ENCODE measurements around the gene MACROD2. TPM values are rescaled to one million over a fixed set of nuclear protein-coding genes. Genes with fewer than 3 reads are reported as not detected.

The MACROD2 gene
- total RNA-seq, 4 donors from 2014 or later = 8.7 to 17.8 (median 10.8) TPM

DNA sequence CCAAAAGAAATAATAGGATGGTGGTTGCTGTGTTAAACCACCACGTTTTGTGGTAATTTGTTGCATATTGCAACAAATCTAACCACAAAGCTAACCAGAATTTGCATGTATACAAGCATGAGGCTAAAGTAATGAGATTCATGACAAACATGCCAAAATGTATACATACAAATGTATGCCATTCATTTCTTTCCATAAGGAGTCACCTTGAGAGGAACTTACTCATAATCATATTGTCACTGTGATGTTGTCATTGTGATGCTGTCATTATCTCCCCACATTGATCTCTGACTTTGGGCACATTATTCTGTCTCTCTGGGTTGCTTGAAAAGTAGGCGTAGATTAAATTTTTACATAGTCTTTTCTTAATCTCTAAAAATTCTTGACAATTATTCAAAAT lies 1228.9 kb downstream of the MACROD2 start:
- WGBS, 2 donors = 94 to 99% methylated on average over 2 of the region's 2 CpGs
- H3K4me3 ChIP-seq (replicated peaks in 1 of 3) = no peak overlapping the region
- intact Hi-C loops (cut with DNase I) = loop anchor here (10.0 kb wide), 1 partner anchor 61 kb away; no protein-coding TSS in a partner anchor
- no peaks in the 10 kb centered on the region for H3K9me3 ChIP-seq
- no peak overlapping the region for H3K27ac ChIP-seq
- H3K36me3 ChIP-seq = no peaks in the 10 kb centered on the region
- no peak for DNase-seq
- TF ChIP-seq, protein P1, sequence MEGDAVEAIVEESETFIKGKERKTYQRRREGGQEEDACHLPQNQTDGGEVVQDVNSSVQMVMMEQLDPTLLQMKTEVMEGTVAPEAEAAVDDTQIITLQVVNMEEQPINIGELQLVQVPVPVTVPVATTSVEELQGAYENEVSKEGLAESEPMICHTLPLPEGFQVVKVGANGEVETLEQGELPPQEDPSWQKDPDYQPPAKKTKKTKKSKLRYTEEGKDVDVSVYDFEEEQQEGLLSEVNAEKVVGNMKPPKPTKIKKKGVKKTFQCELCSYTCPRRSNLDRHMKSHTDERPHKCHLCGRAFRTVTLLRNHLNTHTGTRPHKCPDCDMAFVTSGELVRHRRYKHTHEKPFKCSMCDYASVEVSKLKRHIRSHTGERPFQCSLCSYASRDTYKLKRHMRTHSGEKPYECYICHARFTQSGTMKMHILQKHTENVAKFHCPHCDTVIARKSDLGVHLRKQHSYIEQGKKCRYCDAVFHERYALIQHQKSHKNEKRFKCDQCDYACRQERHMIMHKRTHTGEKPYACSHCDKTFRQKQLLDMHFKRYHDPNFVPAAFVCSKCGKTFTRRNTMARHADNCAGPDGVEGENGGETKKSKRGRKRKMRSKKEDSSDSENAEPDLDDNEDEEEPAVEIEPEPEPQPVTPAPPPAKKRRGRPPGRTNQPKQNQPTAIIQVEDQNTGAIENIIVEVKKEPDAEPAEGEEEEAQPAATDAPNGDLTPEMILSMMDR (IDR thresholded peaks at IDR 0.05) = no peak
- no peak for TF ChIP-seq POLR2A (IDR thresholded peaks at IDR 0.05)
- no peaks in the 10 kb centered on the region for H3K27me3 ChIP-seq
- H3K4me1 ChIP-seq = no peaks in the 10 kb centered on the region

GRCh38 chr20:15227102-15227501 lies 1231.8 kb downstream of the MACROD2 start:
- Histone ChIP-seq H3K4me3 (replicated peaks in 1 of 3) (no peak overlapping the region), H3K9me3 (no peaks in the 10 kb centered on the region), H3K4me1 (no peaks in the 10 kb centered on the region), H3K27ac (no peak overlapping the region), H3K27me3 (no peaks in the 10 kb centered on the region), H3K36me3 (no peaks in the 10 kb centered on the region)
- intact Hi-C loops (cut with DNase I) = loop anchor here (10.0 kb wide), 1 partner anchor 58 kb away; no protein-coding TSS in a partner anchor
- no peak for DNase-seq
- WGBS, 2 donors = 76 to 80% methylated on average over 3 of the region's 3 CpGs
- no peak for TF ChIP-seq POLR2A (IDR thresholded peaks at IDR 0.05)
- TF ChIP-seq, protein P1 (IDR thresholded peaks at IDR 0.05) = no peak

DNA sequence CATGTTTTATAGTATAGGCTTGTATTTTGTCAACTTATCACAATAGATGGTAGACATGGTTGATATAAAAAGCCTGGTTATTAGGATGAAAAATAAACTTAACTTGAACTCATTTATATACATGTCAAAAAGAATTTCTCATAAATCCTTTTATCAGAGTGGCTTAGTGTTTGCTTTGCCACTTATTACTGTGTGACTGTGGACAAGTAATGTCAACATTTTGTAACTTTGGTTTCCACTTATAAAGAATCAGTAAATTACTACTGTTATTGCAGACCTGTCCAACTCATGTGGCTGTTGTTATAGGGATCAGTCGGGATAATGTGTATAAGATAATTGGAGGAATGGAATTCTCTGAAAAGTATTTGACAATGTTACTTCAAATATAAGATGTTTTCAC lies 1236.9 kb downstream of the MACROD2 start:
- Histone ChIP-seq H3K27ac (no peak overlapping the region), H3K9me3 (no peaks in the 10 kb centered on the region), H3K36me3 (no peaks in the 10 kb centered on the region), H3K4me1 (no peaks in the 10 kb centered on the region), H3K4me3 (replicated peaks in 1 of 3) (no peak overlapping the region), H3K27me3 (no peaks in the 10 kb centered on the region)
- TF ChIP-seq, protein P1 (IDR thresholded peaks at IDR 0.05) = no peak
- no peak for TF ChIP-seq POLR2A (IDR thresholded peaks at IDR 0.05)
- intact Hi-C loops (cut with DNase I) = no loop called here
- no peak for DNase-seq
- WGBS, 2 donors = 75 to 78% methylated on average over 1 of the region's 1 CpG

DNA sequence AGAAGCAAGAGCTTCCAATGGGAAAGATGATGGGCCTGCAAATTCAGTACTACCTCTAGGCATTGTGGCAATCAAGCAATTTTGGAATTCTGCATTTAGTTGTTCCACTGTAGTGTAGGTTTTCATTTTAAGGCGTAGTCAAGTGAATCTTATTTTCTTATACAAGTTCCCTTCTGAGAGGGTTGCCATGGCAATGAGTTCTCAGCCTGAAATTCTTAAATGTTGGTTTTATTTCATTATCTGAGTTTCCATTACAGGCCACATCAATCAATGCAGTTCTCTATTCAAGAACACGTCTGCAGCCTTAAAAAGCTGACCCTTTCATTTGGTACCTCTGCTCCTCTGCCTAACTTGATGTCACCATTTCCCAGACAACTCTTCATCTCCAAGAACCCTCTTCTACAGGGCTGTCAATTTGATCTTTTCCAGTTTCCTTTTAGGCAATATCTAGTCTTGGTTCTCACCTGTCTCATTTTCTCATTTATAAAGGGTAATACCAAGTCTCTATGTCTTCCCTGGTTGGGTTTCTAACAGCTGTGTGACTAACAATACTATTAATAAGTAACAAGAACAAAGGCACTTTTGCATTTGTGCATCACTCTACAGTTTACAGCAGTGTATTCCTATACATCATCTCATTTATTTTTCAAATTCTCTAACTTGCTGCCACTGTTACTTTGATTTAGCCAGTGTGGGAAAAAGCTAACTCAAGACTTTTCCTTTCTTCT lies 1240.3 kb downstream of the MACROD2 start:
- Histone ChIP-seq H3K4me3 (replicated peaks in 1 of 3) (no peak overlapping the region), H3K36me3 (no peaks in the 10 kb centered on the region), H3K4me1 (no peaks in the 10 kb centered on the region), H3K27ac (no peak overlapping the region), H3K9me3 (no peaks in the 10 kb centered on the region), H3K27me3 (no peaks in the 10 kb centered on the region)
- TF ChIP-seq POLR2A (IDR thresholded peaks at IDR 0.05) = no peak
- TF ChIP-seq, protein P1 (IDR thresholded peaks at IDR 0.05) = no peak
- DNase-seq = no peak
- intact Hi-C loops (cut with DNase I) = no loop called here
- 84 to 90% methylated on average over 2 of the region's 2 CpGs for WGBS, 2 donors

DNA sequence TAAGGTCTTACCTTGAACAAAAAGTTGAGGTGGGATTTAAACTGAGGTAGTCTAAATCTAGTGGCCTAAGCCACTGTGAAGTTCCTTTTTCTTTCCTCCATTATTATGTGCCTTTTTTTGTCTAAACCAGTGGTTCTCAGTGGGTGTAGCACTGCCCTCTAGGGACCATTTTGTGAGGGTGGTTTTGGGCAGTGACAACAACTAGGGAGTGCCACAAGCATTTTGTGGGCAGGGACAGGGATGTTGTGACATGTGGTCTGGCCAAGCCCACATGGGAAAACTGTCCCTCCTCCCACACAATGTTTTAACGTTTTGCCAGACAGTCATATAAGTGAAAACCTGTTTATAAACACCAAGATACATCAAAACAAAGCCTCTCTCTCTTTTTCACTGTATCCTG lies 1241.5 kb downstream of the MACROD2 start:
- no peak overlapping the region for H3K27ac ChIP-seq
- peak; percentile 37 to 48 for DNase-seq
- no peaks in the 10 kb centered on the region for H3K9me3 ChIP-seq
- no peaks in the 10 kb centered on the region for H3K4me1 ChIP-seq
- intact Hi-C loops (cut with DNase I) = no loop called here
- no peak for TF ChIP-seq POLR2A (IDR thresholded peaks at IDR 0.05)
- TF ChIP-seq, protein P1 (IDR thresholded peaks at IDR 0.05) = peak in 4 of 6 experiments; percentile 51 to 55 (median 52)
- 22 to 26% methylated on average over 1 of the region's 1 CpG for WGBS, 2 donors
- H3K27me3 ChIP-seq = no peaks in the 10 kb centered on the region
- H3K36me3 ChIP-seq = no peaks in the 10 kb centered on the region
- H3K4me3 ChIP-seq (replicated peaks in 1 of 3) = no peak overlapping the region
